OCI-LY3 (cell line): ENCODE measurements around the gene NDST3.

Source experiments
- H2AFZ ChIP-seq: fragments of 200-600, 300-600 bp; shearing (Covaris generic); 2 replicates; pipeline ENCODE4 v1.6.0; 2014; ENCODE audit warnings: antibody characterized with exemption, low read depth, low read length
- H3K27ac ChIP-seq: fragments of 200-600, 300-600 bp; sonication (generic); 2 replicates; pipeline ENCODE4 v1.5.1; 2014; ENCODE audit warnings: mild to moderate bottlenecking, low read length, moderate library complexity, mixed read lengths
- H3K27me3 ChIP-seq: fragments of 200-600, 300-600 bp; sonication (generic); 2 replicates; pipeline ENCODE4 v1.6.1; 2014; ENCODE audit warnings: low read depth, low read length, mixed read lengths
- H3K36me3 ChIP-seq: fragments of 200-600, 300-600 bp; sonication (generic); replicated peaks from 2 replicates; pipeline ENCODE3; 2014; ENCODE audit warnings: low read depth, low read length, mixed read lengths
- H3K4me1 ChIP-seq: fragments of 300-600, 200-600 bp; sonication (generic); 2 replicates; pipeline ENCODE4 v1.6.1; 2014; ENCODE audit warnings: low read length, mixed read lengths
- H3K4me2 ChIP-seq: fragments of 200-600, 300-600 bp; sonication (generic); 2 replicates; pipeline ENCODE4 v1.6.1; 2014; ENCODE audit warnings: low read length, mixed read lengths
- H3K4me3 ChIP-seq: fragments of 300-600, 200-600 bp; sonication (generic); 2 replicates; pipeline ENCODE4 v1.5.1; 2014; ENCODE audit warnings: antibody characterized with exemption, mild to moderate bottlenecking, low read length, moderate library complexity
- H3K79me2 ChIP-seq: fragments of 300-600, 200-600 bp; shearing (Covaris generic); 2 replicates; pipeline ENCODE4 v1.6.1; 2014; ENCODE audit warnings: mild to moderate bottlenecking, low read length, mixed read lengths
- H3K9ac ChIP-seq: fragments of 300-600, 200-600 bp; shearing (Covaris generic); 2 replicates; pipeline ENCODE4 v1.6.0; 2014; ENCODE audit warnings: mild to moderate bottlenecking, low read length, moderate library complexity
- H3K9me3 ChIP-seq: fragments of 200-600, 300-600 bp; shearing (Covaris generic); 2 replicates; pipeline ENCODE4 v1.6.1; 2014; ENCODE audit warnings: low read length, mixed read lengths; ENCODE audit not compliant: insufficient read depth
- H4K20me1 ChIP-seq: fragments of 200-600, 300-600 bp; sonication (generic); 2 replicates; pipeline ENCODE4 v1.6.1; 2016; ENCODE audit warnings: low read length, mixed read lengths; ENCODE audit not compliant: insufficient read depth
- CTCF ChIP-seq: fragments of 200-600, 300-600 bp; sonication (generic); IDR thresholded peaks from 2 replicates; pipeline ENCODE4 v1.5.1; 2014; ENCODE audit warnings: antibody characterized with exemption, low read length, low read depth
- EZH2phosphoT487 ChIP-seq: fragments of 200-600 bp; shearing (Covaris generic); IDR thresholded peaks from 2 replicates; pipeline ENCODE4 v1.6.1; 2018; ENCODE audit warnings: antibody characterized with exemption, mixed run types, low read depth

Gene NDST3

GRCh38 chr4:118102195-118102594, 67.9 kb downstream of the NDST3 start:
- Histone ChIP-seq H3K27me3 (no peaks in the 10 kb centered on the region), H3K4me2 (no peak overlapping the region), H3K79me2 (no peaks in the 10 kb centered on the region), H3K36me3 (no peaks in the 10 kb centered on the region), H3K4me3 (no peak overlapping the region), H3K9ac (no peak overlapping the region), H3K9me3 (no peaks in the 10 kb centered on the region), H3K4me1 (no peaks in the 10 kb centered on the region), H4K20me1 (no peaks in the 10 kb centered on the region), H2AFZ (no peak overlapping the region), H3K27ac (no peak overlapping the region)
- TF ChIP-seq CTCF, result no peak
- TF ChIP-seq EZH2phosphoT487, result no peak

- H3K27me3 ChIP-seq, result no peaks in the 10 kb centered on the region
- H4K20me1 ChIP-seq, result no peaks in the 10 kb centered on the region
- H3K4me3 ChIP-seq, result no peak overlapping the region
- 0 out of 2 replicates have a peak overlapping the region, but pooled peaks have one; percentile 89 for H2AFZ ChIP-seq
- H3K4me2 ChIP-seq, result peak overlapping the region; percentile 40; the same call in 1 of the 2 replicates
- TF ChIP-seq CTCF (no peak), EZH2phosphoT487 (no peak)
- H3K27ac ChIP-seq, result no peak overlapping the region
- H3K4me1 ChIP-seq, result peaks cover 4% of the 10 kb centered on the region
- no peak overlapping the region for H3K9ac ChIP-seq
- H3K9me3 ChIP-seq, result no peaks in the 10 kb centered on the region
- H3K79me2 ChIP-seq, result no peaks in the 10 kb centered on the region
- no peaks in the 10 kb centered on the region for H3K36me3 ChIP-seq
These were observed 78.1 kb downstream of the NDST3 start for GRCh38 chr4:118112117-118113046.

- Histone ChIP-seq H3K9me3 (no peaks in the 10 kb centered on the region), H3K4me2 (peak overlapping the region; percentile 40), H3K27me3 (no peaks in the 10 kb centered on the region), H2AFZ (peak overlapping the region; percentile 89), H4K20me1 (no peaks in the 10 kb centered on the region), H3K9ac (no peak overlapping the region), H3K79me2 (no peaks in the 10 kb centered on the region), H3K36me3 (no peaks in the 10 kb centered on the region), H3K27ac (no peak overlapping the region), H3K4me1 (peaks cover 4% of the 10 kb centered on the region), H3K4me3 (peak overlapping the region; percentile 21; the same call in 1 of the 2 replicates)
- TF ChIP-seq EZH2phosphoT487, result no peak
- TF ChIP-seq CTCF, result no peak
These were observed 78.9 kb downstream of the NDST3 start for GRCh38 chr4:118113220-118113619.

- Histone ChIP-seq H3K27ac (no peak overlapping the region), H3K9ac (no peak overlapping the region), H3K36me3 (no peaks in the 10 kb centered on the region), H3K4me2 (no peak overlapping the region), H3K27me3 (no peaks in the 10 kb centered on the region), H2AFZ (no peak overlapping the region), H4K20me1 (no peaks in the 10 kb centered on the region), H3K79me2 (no peaks in the 10 kb centered on the region), H3K4me1 (peaks cover 4% of the 10 kb centered on the region), H3K4me3 (no peak overlapping the region), H3K9me3 (no peaks in the 10 kb centered on the region)
- no peak for TF ChIP-seq CTCF
- no peak for TF ChIP-seq EZH2phosphoT487
These were observed 80.4 kb downstream of the NDST3 start for GRCh38 chr4:118114720-118115119.
